Progenitor cell of endocrine pancreas (in vitro differentiated cells): ENCODE measurements around the gene RBPJL. TPM values are rescaled to one million over a fixed set of nuclear protein-coding genes. Genes with fewer than 3 reads are reported as not detected.

Experiments
- DNase-seq: peaks from one replicate; pipeline ENCODE4 v3.0.0; 2021; ENCODE audit warnings: low spot score; ENCODE audit not compliant: unreplicated experiment
- H3K27ac Mint-ChIP-seq: 2 replicates; pipeline ENCODE4 v1.8.0; 2021; ENCODE audit warnings: mild to moderate bottlenecking, moderate library complexity, mixed read lengths
- H3K27me3 Mint-ChIP-seq: 2 replicates; pipeline ENCODE4 v1.8.0; 2021; ENCODE audit warnings: mixed read lengths
- H3K36me3 Mint-ChIP-seq: 2 replicates; pipeline ENCODE4 v1.8.0; 2022; ENCODE audit warnings: mixed read lengths; ENCODE audit not compliant: insufficient read depth
- H3K4me1 Mint-ChIP-seq: 2 replicates; pipeline ENCODE4 v1.8.0; 2021; ENCODE audit warnings: low read depth, mixed read lengths
- H3K4me3 Mint-ChIP-seq: 2 replicates; pipeline ENCODE4 v1.8.0; 2021; ENCODE audit warnings: low read depth, mild to moderate bottlenecking, moderate library complexity, mixed read lengths
- H3K9me3 Mint-ChIP-seq: 2 replicates; pipeline ENCODE4 v1.8.0; 2021; ENCODE audit warnings: low read depth, mixed read lengths
- CTCF ChIP-seq: fragments of 200-600 bp; sonication (generic); IDR thresholded peaks from one replicate; pipeline ENCODE4 v1.5.0; 2021; ENCODE audit warnings: antibody characterized with exemption, mild to moderate bottlenecking; ENCODE audit not compliant: unreplicated experiment
- total RNA-seq: library from RNA; stranded (reverse); gene quantifications from 2 replicates; pipeline ENCODE4 v1.2.1, GENCODE V29; 2021

RBPJL gene
- total RNA-seq, 1 donor from 2014 or later, result 1.5 TPM

- H3K27ac Mint-ChIP-seq, result no peak overlapping the region
- no peaks in the 10 kb centered on the region for H3K9me3 Mint-ChIP-seq
- DNase-seq, result no peak
- H3K27me3 Mint-ChIP-seq, result peaks cover 34% of the 10 kb centered on the region
- no peak overlapping the region for H3K4me3 Mint-ChIP-seq
- TF ChIP-seq CTCF, result no peak
- peaks cover 8% of the 10 kb centered on the region for H3K4me1 Mint-ChIP-seq
- H3K36me3 Mint-ChIP-seq, result no peaks in the 10 kb centered on the region
Observed at GRCh38 chr20:45353746-45354145, 47.1 kb downstream of the RBPJL start.

- H3K27me3 Mint-ChIP-seq, result peaks cover 42% of the 10 kb centered on the region
- DNase-seq, result no peak
- no peak overlapping the region for H3K27ac Mint-ChIP-seq
- H3K9me3 Mint-ChIP-seq, result no peaks in the 10 kb centered on the region
- H3K4me1 Mint-ChIP-seq, result peaks cover 14% of the 10 kb centered on the region
- no peak for TF ChIP-seq CTCF
- no peaks in the 10 kb centered on the region for H3K36me3 Mint-ChIP-seq
- no peak overlapping the region for H3K4me3 Mint-ChIP-seq
Observed at GRCh38 chr20:45354423-45355208, 48.0 kb downstream of the RBPJL start.

GRCh38 chr20:45355209-45356084 lies 48.8 kb downstream of the RBPJL start:
- Mint-ChIP-seq H3K36me3 (no peaks in the 10 kb centered on the region), H3K9me3 (no peaks in the 10 kb centered on the region), H3K27ac (no peak overlapping the region), H3K27me3 (peaks cover 42% of the 10 kb centered on the region), H3K4me1 (peaks cover 14% of the 10 kb centered on the region), H3K4me3 (no peak overlapping the region)
- DNase-seq, result no peak
- no peak for TF ChIP-seq CTCF

- peaks cover 42% of the 10 kb centered on the region for H3K27me3 Mint-ChIP-seq
- H3K4me3 Mint-ChIP-seq, result no peak overlapping the region
- no peak for TF ChIP-seq CTCF
- DNase-seq, result no peak
- no peaks in the 10 kb centered on the region for H3K36me3 Mint-ChIP-seq
- no peaks in the 10 kb centered on the region for H3K9me3 Mint-ChIP-seq
- H3K4me1 Mint-ChIP-seq, result peaks cover 30% of the 10 kb centered on the region
- H3K27ac Mint-ChIP-seq, result peak overlapping the region; percentile 45
Observed at GRCh38 chr20:45358282-45359068, 51.8 kb downstream of the RBPJL start.

- TF ChIP-seq CTCF, result no peak
- Mint-ChIP-seq H3K4me3 (no peak overlapping the region), H3K4me1 (peaks cover 34% of the 10 kb centered on the region), H3K27me3 (peaks cover 37% of the 10 kb centered on the region), H3K27ac (peak overlapping the region; percentile 83), H3K9me3 (no peaks in the 10 kb centered on the region), H3K36me3 (no peaks in the 10 kb centered on the region)
- no peak for DNase-seq
Observed at GRCh38 chr20:45359069-45359405, 52.4 kb downstream of the RBPJL start.
